Cardiac fibroblast (primary cell): ENCODE data around the gene TENM4.

ENCODE experiments used
- DNase-seq, 2 donors: peaks; one replicate each; pipeline versions ENCODE4 v3.0.0 to v3.0.0-alpha.2; 2010; ENCODE audit warnings: low read depth in 2 of 2
- H3K4me3 ChIP-seq, 2 donors: replicated peaks in 1 of 2; 1 replicate in 1 of 2; 2 replicates in 1 of 2; pipeline ENCODE4 v1.5.1; 2011; ENCODE audit warnings: low read depth in 2 of 2, low read length in 2 of 2, mild to moderate bottlenecking in 2 of 2, moderate library complexity in 1 of 2
- CTCF ChIP-seq: IDR thresholded peaks from one replicate; pipeline ENCODE4 v1.5.1; 2011; ENCODE audit warnings: low read depth, mild to moderate bottlenecking, low read length, inconsistent platforms

The TENM4 gene

GRCh38 chr11:78660471-78660870 lies 780.4 kb downstream of the TENM4 start:
- no peak overlapping the region for H3K4me3 ChIP-seq
- no peak for TF ChIP-seq CTCF
- DNase-seq: no peak

DNA sequence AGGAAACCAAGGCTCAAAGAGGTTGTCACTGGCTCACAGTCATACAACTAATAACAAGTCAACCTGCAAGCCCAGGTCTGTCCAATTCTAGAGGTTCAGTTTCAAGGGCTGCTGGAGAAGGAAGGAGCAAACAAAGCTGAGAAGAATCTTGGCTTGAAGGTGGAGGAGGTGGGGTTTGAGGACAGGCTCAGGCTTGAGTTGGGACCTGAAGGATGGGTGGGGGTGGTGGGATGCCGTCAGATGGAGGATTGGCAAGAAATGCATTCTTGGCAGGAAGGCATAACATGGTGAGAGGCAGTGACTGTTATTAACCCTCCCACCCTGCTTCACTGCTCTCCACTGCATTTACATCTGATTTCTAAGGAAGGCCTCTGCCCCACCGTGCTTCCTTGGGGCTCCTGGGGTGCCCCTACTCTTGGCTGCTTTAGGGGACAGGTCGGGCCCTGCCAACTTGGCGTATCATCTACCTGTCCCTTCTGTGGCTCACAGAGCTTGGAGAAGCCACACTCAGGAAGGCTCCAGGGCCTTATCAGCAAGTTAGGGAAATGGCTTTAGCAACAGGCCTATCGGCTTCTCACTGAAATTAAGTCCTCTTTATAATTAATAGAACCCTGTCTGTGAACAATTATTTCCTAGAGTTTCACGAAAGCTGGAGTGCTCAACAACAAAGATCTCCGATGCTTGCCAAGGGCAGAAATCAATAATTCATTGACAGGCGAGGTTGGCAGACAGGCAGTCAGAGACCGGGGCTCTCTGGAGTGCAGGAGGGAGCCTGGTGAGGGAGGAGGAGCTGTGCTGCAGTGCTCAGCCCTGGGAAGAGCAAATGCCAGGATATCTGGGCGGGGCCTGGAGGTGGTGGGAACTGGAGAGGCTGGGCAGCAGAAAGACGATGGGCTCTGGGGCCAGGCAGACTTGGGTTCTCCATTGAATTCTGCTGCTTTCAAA lies 781.2 kb downstream of the TENM4 start:
- TF ChIP-seq CTCF: no peak
- no peak overlapping the region for H3K4me3 ChIP-seq
- DNase-seq: no peak

- H3K4me3 ChIP-seq: no peak overlapping the region
- DNase-seq: no peak
These were observed 782.6 kb downstream of the TENM4 start for GRCh38 chr11:78657968-78658839.

DNA sequence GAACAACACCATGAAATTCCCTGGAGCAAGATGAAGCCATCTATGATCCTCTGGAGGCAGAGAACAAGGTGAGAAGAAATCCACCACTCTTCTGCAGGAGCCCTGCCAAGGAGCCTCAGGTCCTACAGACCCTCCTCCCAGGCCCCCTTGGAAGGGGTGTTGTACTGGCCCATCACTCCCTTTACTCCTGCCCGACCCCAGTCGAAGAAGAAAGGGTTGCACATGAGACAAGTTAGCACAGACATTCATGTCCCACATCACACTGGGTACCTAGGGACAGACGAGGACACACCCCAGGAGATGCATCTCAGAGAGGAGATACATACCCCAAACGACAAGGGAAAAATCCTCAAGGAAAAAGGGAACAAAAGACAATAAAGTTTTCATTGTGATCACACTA lies 783.4 kb downstream of the TENM4 start:
- H3K4me3 ChIP-seq: no peak overlapping the region
- TF ChIP-seq CTCF: no peak
- DNase-seq: no peak

More at GRCh38 chr11:78657968-78658839, 782.6 kb downstream of the TENM4 start:
- TF ChIP-seq CTCF: no peak

- TF ChIP-seq CTCF: no peak
- H3K4me3 ChIP-seq: no peak overlapping the region
- DNase-seq: no peak
These were observed 783.8 kb downstream of the TENM4 start for GRCh38 chr11:78656984-78657383.

- no peak for TF ChIP-seq CTCF
- no peak overlapping the region for H3K4me3 ChIP-seq
- DNase-seq: no peak
These were observed 784.5 kb downstream of the TENM4 start for GRCh38 chr11:78656327-78656726.
